ENCODE measurements around the gene TRAF3.

Gene TRAF3

GRCh38 chr14:102928412-102929240, 151.4 kb downstream of the TRAF3 start:
- H3K27me3 ChIP-seq (ENCODE audit: insufficient read depth, low read length) = peaks cover 51% of the 10 kb centered on the region
- H3K36me3 ChIP-seq (ENCODE audit: insufficient read depth, low read length) = peaks cover 4% of the 10 kb centered on the region; the same call in 1 of the 2 replicates
- peak overlapping the region; percentile 57 for H3K4me3 ChIP-seq (ENCODE audit: low read depth, low read length)
- H2AFZ ChIP-seq (ENCODE audit: low read length, unreplicated experiment) = peak overlapping the region; percentile 25
- H3K27ac ChIP-seq (ENCODE audit: low read depth, low read length) = no peak overlapping the region
- H3K4me1 ChIP-seq (ENCODE audit: control insufficient read depth, insufficient read depth, low read length, unreplicated experiment) = peaks cover 7% of the 10 kb centered on the region
- no peaks in the 10 kb centered on the region for H3K79me2 ChIP-seq (ENCODE audit: control insufficient read depth, insufficient read depth, low read length, unreplicated experiment)

- Histone ChIP-seq H3K27ac (ENCODE audit: low read depth, low read length) (no peak overlapping the region), H2AFZ (ENCODE audit: low read length, unreplicated experiment) (no peak overlapping the region), H3K27me3 (ENCODE audit: insufficient read depth, low read length) (peaks cover 42% of the 10 kb centered on the region), H3K4me1 (ENCODE audit: control insufficient read depth, insufficient read depth, low read length, unreplicated experiment) (peaks cover 7% of the 10 kb centered on the region), H3K4me3 (ENCODE audit: low read depth, low read length) (peak overlapping the region; percentile 57), H3K36me3 (ENCODE audit: insufficient read depth, low read length) (peaks cover 4% of the 10 kb centered on the region; the same call in 1 of the 2 replicates), H3K79me2 (ENCODE audit: control insufficient read depth, insufficient read depth, low read length, unreplicated experiment) (no peaks in the 10 kb centered on the region)
These were observed 152.2 kb downstream of the TRAF3 start for GRCh38 chr14:102929241-102930137.

- H3K4me3 ChIP-seq (ENCODE audit: low read depth, low read length) = 0 out of 2 replicates have a peak overlapping the region, but pooled peaks have one; percentile 12
- no peak overlapping the region for H3K27ac ChIP-seq (ENCODE audit: low read depth, low read length)
- H3K36me3 ChIP-seq (ENCODE audit: insufficient read depth, low read length) = peaks cover 4% of the 10 kb centered on the region; the same call in 1 of the 2 replicates
- no peaks in the 10 kb centered on the region for H3K79me2 ChIP-seq (ENCODE audit: control insufficient read depth, insufficient read depth, low read length, unreplicated experiment)
- no peak overlapping the region for H2AFZ ChIP-seq (ENCODE audit: low read length, unreplicated experiment)
- peaks cover 36% of the 10 kb centered on the region for H3K27me3 ChIP-seq (ENCODE audit: insufficient read depth, low read length)
- peaks cover 7% of the 10 kb centered on the region for H3K4me1 ChIP-seq (ENCODE audit: control insufficient read depth, insufficient read depth, low read length, unreplicated experiment)
These were observed 153.0 kb downstream of the TRAF3 start for GRCh38 chr14:102930138-102930752.

GRCh38 chr14:102930753-102931579, 153.7 kb downstream of the TRAF3 start:
- peaks cover 7% of the 10 kb centered on the region for H3K4me1 ChIP-seq (ENCODE audit: control insufficient read depth, insufficient read depth, low read length, unreplicated experiment)
- H3K27ac ChIP-seq (ENCODE audit: low read depth, low read length) = no peak overlapping the region
- no peaks in the 10 kb centered on the region for H3K79me2 ChIP-seq (ENCODE audit: control insufficient read depth, insufficient read depth, low read length, unreplicated experiment)
- no peak overlapping the region for H3K4me3 ChIP-seq (ENCODE audit: low read depth, low read length)
- H3K27me3 ChIP-seq (ENCODE audit: insufficient read depth, low read length) = peaks cover 34% of the 10 kb centered on the region
- no peak overlapping the region for H2AFZ ChIP-seq (ENCODE audit: low read length, unreplicated experiment)
- H3K36me3 ChIP-seq (ENCODE audit: insufficient read depth, low read length) = peaks cover 4% of the 10 kb centered on the region; the same call in 1 of the 2 replicates

- Histone ChIP-seq H3K4me3 (ENCODE audit: low read depth, low read length) (no peak overlapping the region), H2AFZ (ENCODE audit: low read length, unreplicated experiment) (no peak overlapping the region), H3K79me2 (ENCODE audit: control insufficient read depth, insufficient read depth, low read length, unreplicated experiment) (no peaks in the 10 kb centered on the region), H3K27me3 (ENCODE audit: insufficient read depth, low read length) (peaks cover 31% of the 10 kb centered on the region), H3K27ac (ENCODE audit: low read depth, low read length) (no peak overlapping the region), H3K36me3 (ENCODE audit: insufficient read depth, low read length) (peaks cover 4% of the 10 kb centered on the region; the same call in 1 of the 2 replicates), H3K4me1 (ENCODE audit: control insufficient read depth, insufficient read depth, low read length, unreplicated experiment) (peaks cover 7% of the 10 kb centered on the region)
These were observed 154.5 kb downstream of the TRAF3 start for GRCh38 chr14:102931580-102932285.

GRCh38 chr14:102932484-102933248, 155.4 kb downstream of the TRAF3 start:
- Histone ChIP-seq H3K4me3 (ENCODE audit: low read depth, low read length) (no peak overlapping the region), H2AFZ (ENCODE audit: low read length, unreplicated experiment) (no peak overlapping the region), H3K27me3 (ENCODE audit: insufficient read depth, low read length) (peaks cover 31% of the 10 kb centered on the region), H3K79me2 (ENCODE audit: control insufficient read depth, insufficient read depth, low read length, unreplicated experiment) (no peaks in the 10 kb centered on the region), H3K36me3 (ENCODE audit: insufficient read depth, low read length) (peaks cover 4% of the 10 kb centered on the region; the same call in 1 of the 2 replicates), H3K27ac (ENCODE audit: low read depth, low read length) (no peak overlapping the region), H3K4me1 (ENCODE audit: control insufficient read depth, insufficient read depth, low read length, unreplicated experiment) (peaks cover 7% of the 10 kb centered on the region)

GRCh38 chr14:102933618-102934231, 156.5 kb downstream of the TRAF3 start:
- Histone ChIP-seq H3K27me3 (ENCODE audit: insufficient read depth, low read length) (peaks cover 22% of the 10 kb centered on the region), H3K27ac (ENCODE audit: low read depth, low read length) (no peak overlapping the region), H3K4me1 (ENCODE audit: control insufficient read depth, insufficient read depth, low read length, unreplicated experiment) (peaks cover 7% of the 10 kb centered on the region), H3K79me2 (ENCODE audit: control insufficient read depth, insufficient read depth, low read length, unreplicated experiment) (no peaks in the 10 kb centered on the region), H3K4me3 (ENCODE audit: low read depth, low read length) (no peak overlapping the region), H3K36me3 (ENCODE audit: insufficient read depth, low read length) (peaks cover 7% of the 10 kb centered on the region; the same call in 1 of the 2 replicates), H2AFZ (ENCODE audit: low read length, unreplicated experiment) (no peak overlapping the region)

GRCh38 chr14:102935756-102936155, 158.5 kb downstream of the TRAF3 start:
- H3K36me3 ChIP-seq (ENCODE audit: insufficient read depth, low read length) = peaks cover 7% of the 10 kb centered on the region; the same call in 1 of the 2 replicates
- no peak overlapping the region for H3K27ac ChIP-seq (ENCODE audit: low read depth, low read length)
- no peak overlapping the region for H3K4me3 ChIP-seq (ENCODE audit: low read depth, low read length)
- no peaks in the 10 kb centered on the region for H3K79me2 ChIP-seq (ENCODE audit: control insufficient read depth, insufficient read depth, low read length, unreplicated experiment)
- H2AFZ ChIP-seq (ENCODE audit: low read length, unreplicated experiment) = no peak overlapping the region
- H3K27me3 ChIP-seq (ENCODE audit: insufficient read depth, low read length) = peaks cover 1% of the 10 kb centered on the region; the same call in 1 of the 2 replicates
- H3K4me1 ChIP-seq (ENCODE audit: control insufficient read depth, insufficient read depth, low read length, unreplicated experiment) = no peaks in the 10 kb centered on the region

Data from ACC112 (cell line).